ENCODE results near the gene RPS6KA2. TPM values are rescaled to one million over a fixed set of nuclear protein-coding genes. Genes with fewer than 3 reads are reported as not detected.

Gene RPS6KA2
- total RNA-seq, 4 donors from 2014 or later: 43.9 to 161 (median 82.7) TPM

GRCh38 chr6:166661327-166662085 is 34.5 kb upstream of the RPS6KA2 start:
- no peak for TF ChIP-seq CTCF (IDR thresholded peaks at IDR 0.05; ENCODE audit: low read depth)

GRCh38 chr6:166660157-166660688 is 33.2 kb upstream of the RPS6KA2 start:
- TF ChIP-seq CTCF (IDR thresholded peaks at IDR 0.05; ENCODE audit: low read depth): no peak

GRCh38 chr6:166659581-166659980 is 32.5 kb upstream of the RPS6KA2 start:
- no peak for TF ChIP-seq CTCF (IDR thresholded peaks at IDR 0.05; ENCODE audit: low read depth)

GRCh38 chr6:166658792-166659150 is 31.7 kb upstream of the RPS6KA2 start:
- TF ChIP-seq CTCF (IDR thresholded peaks at IDR 0.05; ENCODE audit: low read depth): no peak

GRCh38 chr6:166658115-166658791 is 31.2 kb upstream of the RPS6KA2 start:
- no peak for TF ChIP-seq CTCF (IDR thresholded peaks at IDR 0.05; ENCODE audit: low read depth)

GRCh38 chr6:166657531-166657930 is 30.5 kb upstream of the RPS6KA2 start:
- TF ChIP-seq CTCF (IDR thresholded peaks at IDR 0.05; ENCODE audit: low read depth): no peak

Measured in subcutaneous adipose tissue (tissue), 4 donors.